Stimulated activated naive CD8-positive, alpha-beta T cell treated with anti-CD3 and anti-CD28 coated beads, Interleukin-15, amount 100 ng/mL, for 72 hours (primary cell): Measurements from ENCODE around the gene HIKESHI.

Experiments
- ATAC-seq: fragments of 150-1000 bp; cut with Tn5 transposase; 2 replicates; pipeline ENCODE4 v1.10.0; 2021; ENCODE audit warnings: mild to moderate bottlenecking, moderate library complexity
- DNase-seq, 2 donors: peaks; one replicate each; pipeline ENCODE4 v3.0.0; 2021 to 2022
- H3K27ac Mint-ChIP-seq, 2 donors: one replicate each; pipeline ENCODE4 v1.8.0; 2022; ENCODE audit warnings: mild to moderate bottlenecking in 2 of 2, mixed read lengths in 2 of 2, moderate library complexity in 2 of 2
- H3K27me3 Mint-ChIP-seq: one replicate; pipeline ENCODE4 v1.8.0; 2022; ENCODE audit warnings: mixed read lengths
- H3K4me1 Mint-ChIP-seq: one replicate; pipeline ENCODE4 v1.8.0; 2022; ENCODE audit warnings: mild to moderate bottlenecking, mixed read lengths
- H3K4me3 Mint-ChIP-seq, 2 donors: one replicate each; pipeline ENCODE4 v1.8.0; 2022; ENCODE audit warnings: mild to moderate bottlenecking in 2 of 2, mixed read lengths in 2 of 2, moderate library complexity in 1 of 2
- H3K9me3 Mint-ChIP-seq, 2 donors: one replicate each; pipeline ENCODE4 v1.8.0; 2022; ENCODE audit warnings: mixed read lengths in 2 of 2

HIKESHI gene, protein sequence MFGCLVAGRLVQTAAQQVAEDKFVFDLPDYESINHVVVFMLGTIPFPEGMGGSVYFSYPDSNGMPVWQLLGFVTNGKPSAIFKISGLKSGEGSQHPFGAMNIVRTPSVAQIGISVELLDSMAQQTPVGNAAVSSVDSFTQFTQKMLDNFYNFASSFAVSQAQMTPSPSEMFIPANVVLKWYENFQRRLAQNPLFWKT

DNA sequence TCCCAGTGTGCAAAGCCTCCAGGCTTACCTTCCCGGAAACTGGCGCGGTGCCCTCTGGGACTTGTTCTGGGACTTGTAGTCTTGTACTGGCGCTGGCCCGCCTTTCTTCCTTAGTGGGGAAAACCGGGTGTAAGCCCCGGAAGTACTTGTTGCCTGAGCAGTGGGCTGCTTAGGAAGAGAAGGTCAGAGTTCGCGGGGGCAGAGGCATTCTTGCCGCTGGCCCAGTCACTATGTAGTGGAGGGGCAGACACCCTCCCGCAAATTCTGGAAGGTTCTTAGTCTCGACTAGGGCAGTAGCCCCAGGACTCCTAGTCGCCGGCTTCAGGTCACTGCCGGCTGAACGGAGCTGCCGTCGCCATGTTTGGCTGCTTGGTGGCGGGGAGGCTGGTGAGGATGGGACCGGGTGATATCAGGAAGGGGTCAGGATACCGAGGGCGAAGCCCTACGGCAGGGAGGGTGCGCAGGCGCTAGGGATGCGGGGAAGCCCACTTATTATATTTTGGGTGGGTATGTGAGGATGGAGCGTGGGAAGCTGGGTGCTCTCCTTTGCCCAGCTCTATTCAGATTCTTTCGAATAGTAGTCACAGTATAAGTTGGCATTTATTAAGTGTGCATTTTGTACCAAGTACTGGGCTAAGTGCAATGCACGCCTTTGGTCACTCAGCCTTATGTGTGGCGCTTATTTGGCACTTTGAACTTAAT lies at the start of gene HIKESHI:
TSS of gene HIKESHI (plus strand) at position 149 of the 702 bp plus-strand sequence. CDS start at position 358, 209 bp downstream.
- Mint-ChIP-seq H3K27me3 (no peaks in the 10 kb centered on the region), H3K27ac (peak within 1 kb of the TSS; percentile 94 to 97), H3K9me3 (peaks cover 0 to 5% of the 10 kb centered on the region in 2 donors), H3K4me1 (peaks cover 27% of the 10 kb centered on the region), H3K4me3 (peak within 1 kb of the TSS; percentile 91 to 94)
- ATAC-seq = peak; percentile 98
- peak; percentile 70 to 84 for DNase-seq

DNA sequence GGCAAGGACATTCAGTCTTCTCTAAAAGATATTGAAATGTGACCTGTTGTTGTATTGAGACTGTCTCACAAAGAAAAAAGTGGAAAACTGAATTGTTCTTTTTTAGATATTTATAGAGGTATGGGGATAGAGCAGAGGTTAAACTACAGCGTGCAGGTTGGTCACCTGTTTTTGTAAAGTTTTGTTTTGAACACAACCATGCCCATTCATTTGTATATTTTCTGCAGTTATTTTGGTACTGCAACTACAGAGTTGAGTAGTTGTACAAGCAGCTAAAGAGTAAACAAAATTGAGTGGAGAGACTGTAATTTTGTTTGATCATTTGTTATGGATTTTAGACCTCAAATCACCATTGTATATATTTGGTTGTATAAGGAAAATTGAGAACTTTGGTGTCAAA lies 46.1 kb upstream of the HIKESHI start:
- Mint-ChIP-seq H3K4me1 (peaks cover 21% of the 10 kb centered on the region), H3K9me3 (no peaks in the 10 kb centered on the region), H3K4me3 (no peak overlapping the region), H3K27me3 (no peaks in the 10 kb centered on the region), H3K27ac (peak overlapping the region in 1 of 2 donors; percentile 43)
- no peak for DNase-seq
- no peak for ATAC-seq

DNA sequence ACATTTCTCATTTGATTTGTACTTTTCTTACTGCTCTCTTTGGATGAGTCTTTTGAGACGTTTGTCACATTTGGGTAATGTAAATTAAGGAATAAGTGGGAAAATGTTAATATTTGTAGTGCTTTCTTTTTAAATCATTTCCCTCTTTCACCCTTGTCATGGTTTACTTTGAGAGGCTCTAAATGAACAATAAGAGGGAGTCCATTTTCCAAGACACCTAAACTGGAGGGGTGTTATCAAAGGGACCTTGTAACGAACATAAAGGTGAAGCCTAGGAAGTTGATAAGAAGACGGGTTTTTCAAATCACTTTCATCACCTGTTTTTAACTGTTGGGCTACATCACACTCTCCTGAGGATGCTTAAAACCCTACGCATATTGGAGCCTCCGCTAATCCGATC lies 45.4 kb upstream of the HIKESHI start:
- Mint-ChIP-seq H3K4me1 (peaks cover 23% of the 10 kb centered on the region), H3K27ac (no peak overlapping the region), H3K4me3 (no peak overlapping the region), H3K9me3 (no peaks in the 10 kb centered on the region), H3K27me3 (no peaks in the 10 kb centered on the region)
- DNase-seq (no peak), ATAC-seq (no peak)

DNA sequence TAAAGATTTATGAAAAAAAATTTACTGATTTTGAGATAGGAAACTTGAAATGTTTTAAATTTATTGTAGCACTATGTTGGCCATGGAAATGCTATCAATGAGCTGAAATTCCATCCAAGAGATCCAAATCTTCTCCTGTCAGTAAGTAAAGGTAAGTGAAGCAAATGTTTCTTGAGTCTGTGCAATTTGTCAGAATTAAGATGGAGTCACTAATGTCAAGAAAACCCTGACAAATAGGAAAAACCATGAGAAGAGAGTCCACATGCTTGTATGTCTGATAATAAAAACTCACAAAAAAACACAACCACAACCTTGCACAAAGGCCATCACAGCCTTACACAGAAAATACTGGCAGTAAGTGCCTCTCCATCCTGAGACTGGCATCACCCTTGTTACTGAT lies 44.6 kb upstream of the HIKESHI start:
- ATAC-seq (no peak), DNase-seq (no peak)
- Mint-ChIP-seq H3K4me1 (peaks cover 24% of the 10 kb centered on the region), H3K27ac (no peak overlapping the region), H3K9me3 (no peaks in the 10 kb centered on the region), H3K27me3 (no peaks in the 10 kb centered on the region), H3K4me3 (no peak overlapping the region)

DNA sequence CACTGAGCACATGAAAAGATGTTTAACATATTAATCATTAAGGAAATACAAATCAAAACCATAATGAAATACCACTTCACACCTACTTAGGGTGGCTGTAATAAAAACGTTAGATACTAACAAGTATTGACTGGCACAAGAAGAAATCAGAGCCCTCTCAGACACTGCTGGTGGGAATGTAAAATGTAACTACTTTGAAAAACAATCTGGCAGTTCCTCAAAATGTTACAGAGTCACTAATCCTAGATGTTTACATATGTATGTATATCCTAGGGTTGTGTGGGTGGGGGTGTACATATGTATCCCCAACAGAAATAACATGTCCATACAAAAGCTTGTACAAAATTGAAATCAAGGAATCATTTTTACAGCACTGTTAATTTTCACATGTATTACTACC lies 42.3 kb upstream of the HIKESHI start:
- H3K27me3 Mint-ChIP-seq = no peaks in the 10 kb centered on the region
- no peak overlapping the region for H3K4me3 Mint-ChIP-seq
- peaks cover 21% of the 10 kb centered on the region for H3K4me1 Mint-ChIP-seq
- no peaks in the 10 kb centered on the region for H3K9me3 Mint-ChIP-seq
- H3K27ac Mint-ChIP-seq = no peak overlapping the region
- no peak for ATAC-seq
- no peak for DNase-seq

DNA sequence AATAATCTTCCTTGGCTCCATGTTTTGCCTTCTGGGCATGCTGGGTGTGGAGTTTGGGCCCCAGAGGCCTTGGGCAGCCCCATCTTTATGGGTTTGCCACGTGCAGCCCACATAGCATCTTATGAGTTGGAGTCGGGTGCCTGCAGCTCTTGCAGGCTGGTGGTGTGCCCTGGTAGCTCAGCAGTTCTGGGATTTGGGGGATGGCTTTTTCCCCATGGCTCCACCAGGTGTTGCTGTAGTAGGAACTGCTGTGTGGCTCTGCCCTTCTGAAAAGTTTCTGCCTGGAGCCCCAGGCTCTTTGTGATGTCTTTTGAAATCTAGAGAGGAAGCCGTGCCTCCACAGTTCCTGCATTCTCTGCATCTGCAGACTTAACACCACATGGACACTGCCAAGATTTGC lies 40.7 kb upstream of the HIKESHI start:
- H3K27me3 Mint-ChIP-seq = no peaks in the 10 kb centered on the region
- H3K4me3 Mint-ChIP-seq = no peak overlapping the region
- ATAC-seq = no peak
- no peak for DNase-seq
- H3K27ac Mint-ChIP-seq = no peak overlapping the region
- peaks cover 25% of the 10 kb centered on the region for H3K4me1 Mint-ChIP-seq
- H3K9me3 Mint-ChIP-seq = no peaks in the 10 kb centered on the region

DNA sequence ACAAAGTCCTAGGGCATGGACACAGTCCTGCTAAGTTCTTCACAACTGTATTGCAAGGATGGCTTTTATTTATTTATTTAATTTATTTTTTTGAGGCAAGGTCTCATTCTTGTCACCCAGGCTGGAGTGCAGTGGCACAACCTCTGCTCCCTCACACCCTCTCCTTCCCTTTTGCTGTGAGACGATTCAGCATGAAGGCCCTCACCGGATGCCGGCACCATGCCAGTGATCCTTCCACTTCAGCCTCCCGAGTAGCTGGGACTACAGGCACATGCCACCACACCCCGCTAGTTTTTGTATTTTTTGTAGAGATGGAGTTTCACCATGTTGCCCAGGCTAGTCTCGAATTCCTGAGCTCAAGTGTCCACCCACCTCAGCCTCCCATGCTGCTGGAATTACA lies 39.7 kb upstream of the HIKESHI start:
- H3K4me1 Mint-ChIP-seq = peaks cover 25% of the 10 kb centered on the region
- H3K27ac Mint-ChIP-seq = peak overlapping the region in 1 of 2 donors; percentile 74
- no peaks in the 10 kb centered on the region for H3K9me3 Mint-ChIP-seq
- no peaks in the 10 kb centered on the region for H3K27me3 Mint-ChIP-seq
- no peak for ATAC-seq
- no peak for DNase-seq
- H3K4me3 Mint-ChIP-seq = no peak overlapping the region

DNA sequence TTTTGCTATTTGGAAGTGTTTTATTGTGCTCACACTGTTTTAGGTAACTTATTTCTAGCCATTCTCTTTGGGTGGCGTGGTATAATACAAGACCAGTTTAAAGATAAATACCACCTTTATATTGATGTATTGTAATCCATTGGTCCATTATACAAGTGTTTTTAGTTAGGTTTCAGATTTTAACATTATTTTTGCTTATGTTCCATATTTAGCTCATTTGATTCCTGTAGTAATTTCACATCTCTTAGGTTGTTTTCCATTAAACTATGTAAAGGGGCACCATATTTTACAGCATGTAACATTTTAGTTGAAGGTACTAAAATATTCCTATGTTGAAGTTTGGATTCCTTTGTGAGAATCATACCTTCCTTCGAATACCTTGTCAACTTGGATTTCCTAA lies 37.4 kb upstream of the HIKESHI start:
- Mint-ChIP-seq H3K27me3 (no peaks in the 10 kb centered on the region), H3K4me1 (peaks cover 25% of the 10 kb centered on the region), H3K4me3 (no peak overlapping the region), H3K27ac (no peak overlapping the region), H3K9me3 (no peaks in the 10 kb centered on the region)
- no peak for ATAC-seq
- no peak for DNase-seq

DNA sequence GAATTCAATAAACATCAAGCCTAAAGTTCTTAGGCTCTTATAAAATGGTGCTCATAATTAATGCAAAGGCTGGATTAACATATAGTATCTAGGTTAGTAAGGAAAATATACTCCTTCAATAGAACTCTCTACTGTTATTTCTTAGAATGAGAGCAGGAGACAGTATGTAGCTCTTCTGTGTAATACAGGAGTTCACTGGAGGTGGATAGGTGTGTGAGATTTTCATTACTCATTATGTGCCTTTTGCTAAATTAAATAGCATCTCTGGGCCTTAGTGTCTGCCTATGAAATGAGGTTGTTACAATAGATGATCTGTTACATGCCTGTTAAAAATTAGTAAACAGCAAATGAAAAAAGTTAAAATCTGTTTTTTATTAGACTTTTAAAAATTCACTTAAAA lies 36.8 kb upstream of the HIKESHI start:
- no peak overlapping the region for H3K27ac Mint-ChIP-seq
- H3K4me3 Mint-ChIP-seq = no peak overlapping the region
- no peak for ATAC-seq

DNA sequence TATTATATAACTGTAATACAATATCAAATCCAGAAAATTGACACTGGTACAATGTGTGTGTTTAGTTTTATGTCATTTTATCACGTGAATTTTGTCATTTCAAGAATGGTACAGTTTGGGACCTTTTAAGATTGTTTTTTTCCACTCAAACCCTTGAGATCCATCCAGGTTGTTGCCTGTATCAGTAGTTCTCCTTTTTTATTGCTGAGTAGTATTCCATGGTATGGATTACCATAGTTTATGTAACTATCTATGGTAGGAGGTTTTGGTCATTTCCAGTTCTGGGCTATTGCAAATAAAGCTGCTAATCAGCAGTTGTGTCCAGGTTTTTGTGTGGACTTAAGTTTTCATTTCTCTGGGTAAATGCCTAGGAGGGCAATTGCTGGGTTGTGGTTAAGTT lies 32.4 kb upstream of the HIKESHI start:
- H3K27ac Mint-ChIP-seq = no peak overlapping the region
- H3K4me3 Mint-ChIP-seq = no peak overlapping the region
- peaks cover 48% of the 10 kb centered on the region for H3K4me1 Mint-ChIP-seq
- ATAC-seq (no peak), DNase-seq (no peak)
- no peaks in the 10 kb centered on the region for H3K27me3 Mint-ChIP-seq
- no peaks in the 10 kb centered on the region for H3K9me3 Mint-ChIP-seq

More for the DNA sequence above, 36.8 kb upstream of the HIKESHI start:
- Mint-ChIP-seq H3K9me3 (no peaks in the 10 kb centered on the region), H3K27me3 (no peaks in the 10 kb centered on the region), H3K4me1 (peaks cover 30% of the 10 kb centered on the region)
- no peak for DNase-seq

DNA sequence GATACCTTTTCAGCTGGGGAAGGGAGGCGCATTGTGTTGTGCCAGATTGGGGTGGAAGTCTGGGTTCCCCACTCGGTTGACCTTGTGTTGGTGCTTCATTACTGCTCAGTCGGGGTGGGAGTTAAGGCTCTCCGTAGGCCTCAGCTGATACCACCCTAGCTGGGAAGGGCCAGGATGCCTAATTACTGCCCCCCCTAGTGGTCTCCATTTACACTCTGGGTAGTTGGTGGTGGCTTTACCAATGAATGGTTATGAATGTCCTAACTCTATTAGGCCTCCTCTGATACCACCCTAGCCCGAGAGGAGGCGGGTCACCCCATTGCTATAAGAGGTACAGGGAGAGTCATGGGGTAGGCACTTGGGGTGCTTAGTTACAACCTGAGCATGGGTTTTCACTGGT lies 27.5 kb upstream of the HIKESHI start:
- DNase-seq = no peak
- H3K4me1 Mint-ChIP-seq = peaks cover 58% of the 10 kb centered on the region

DNA sequence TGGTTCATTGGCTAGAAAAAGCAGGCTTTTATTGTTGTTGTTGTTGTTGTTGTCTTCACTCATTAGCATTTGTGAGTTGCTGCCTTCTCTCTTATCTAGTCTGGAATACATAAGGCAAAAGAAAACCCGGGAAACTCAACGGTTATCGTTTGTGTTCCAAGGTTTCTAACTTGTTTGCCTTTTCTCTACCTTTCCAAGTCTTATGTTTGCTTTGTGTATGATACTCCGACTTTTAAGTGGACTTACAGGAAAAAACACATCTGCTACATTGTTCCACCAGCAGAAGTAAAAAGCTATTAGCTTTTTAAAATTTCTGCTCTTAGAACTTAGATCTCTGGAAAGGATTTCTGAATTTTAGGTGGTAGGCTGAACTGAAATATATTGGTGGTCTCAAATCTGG lies 27.0 kb upstream of the HIKESHI start:
- peaks cover 55% of the 10 kb centered on the region for H3K4me1 Mint-ChIP-seq
- no peaks in the 10 kb centered on the region for H3K27me3 Mint-ChIP-seq
- H3K4me3 Mint-ChIP-seq = no peak overlapping the region
- ATAC-seq (no peak), DNase-seq (no peak)
- H3K9me3 Mint-ChIP-seq = no peaks in the 10 kb centered on the region
- no peak overlapping the region for H3K27ac Mint-ChIP-seq

More for the DNA sequence above, 27.5 kb upstream of the HIKESHI start:
- H3K4me3 Mint-ChIP-seq = no peak overlapping the region
- no peaks in the 10 kb centered on the region for H3K27me3 Mint-ChIP-seq
- ATAC-seq = no peak
- H3K9me3 Mint-ChIP-seq = no peaks in the 10 kb centered on the region
- peak overlapping the region in 1 of 2 donors; percentile 54 for H3K27ac Mint-ChIP-seq

DNA sequence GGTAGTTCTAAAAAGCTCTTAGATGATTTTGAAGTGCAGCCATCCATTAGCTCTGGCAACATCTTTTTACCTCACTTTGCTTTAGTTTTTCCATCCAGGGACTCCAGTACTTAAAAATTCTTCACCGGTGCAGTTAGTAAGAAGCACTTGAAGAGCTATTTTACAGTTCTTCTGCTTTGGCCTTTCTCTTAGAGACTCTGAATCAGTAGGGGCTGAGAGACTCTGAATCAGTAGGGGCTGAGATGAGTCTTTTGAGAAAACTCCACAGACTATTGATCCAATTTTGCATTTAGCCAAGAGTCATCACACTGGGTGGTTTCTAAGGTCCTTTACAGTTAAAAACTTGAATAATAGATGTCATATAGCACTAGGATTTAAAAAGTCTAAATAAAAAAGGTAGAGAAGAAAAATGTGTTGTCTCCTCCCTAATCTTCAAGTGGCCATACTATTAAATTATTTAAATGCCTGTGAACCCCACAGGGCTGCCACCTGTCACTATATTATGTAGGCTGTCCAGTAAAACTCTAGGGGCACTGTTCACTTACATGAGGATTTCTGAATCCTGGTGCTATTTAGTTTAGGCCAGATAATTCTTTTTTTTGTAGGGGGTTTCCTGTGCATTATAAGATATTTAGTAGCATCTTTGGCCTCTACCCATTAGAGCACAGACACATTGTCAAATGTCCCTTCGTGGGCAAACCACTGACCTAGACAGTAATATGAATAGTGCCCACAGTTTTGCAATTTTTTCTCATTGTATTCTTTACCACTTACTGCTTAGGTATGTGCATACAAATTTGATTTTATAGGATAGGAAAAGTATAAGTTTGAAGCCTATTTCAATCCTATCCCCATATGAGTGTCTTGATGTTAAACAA lies 26.3 kb upstream of the HIKESHI start:
- H3K4me3 Mint-ChIP-seq = no peak overlapping the region
- no peaks in the 10 kb centered on the region for H3K27me3 Mint-ChIP-seq
- peaks cover 48% of the 10 kb centered on the region for H3K4me1 Mint-ChIP-seq
- DNase-seq (no peak), ATAC-seq (peak; percentile 54)
- no peak overlapping the region for H3K27ac Mint-ChIP-seq
- no peaks in the 10 kb centered on the region for H3K9me3 Mint-ChIP-seq

DNA sequence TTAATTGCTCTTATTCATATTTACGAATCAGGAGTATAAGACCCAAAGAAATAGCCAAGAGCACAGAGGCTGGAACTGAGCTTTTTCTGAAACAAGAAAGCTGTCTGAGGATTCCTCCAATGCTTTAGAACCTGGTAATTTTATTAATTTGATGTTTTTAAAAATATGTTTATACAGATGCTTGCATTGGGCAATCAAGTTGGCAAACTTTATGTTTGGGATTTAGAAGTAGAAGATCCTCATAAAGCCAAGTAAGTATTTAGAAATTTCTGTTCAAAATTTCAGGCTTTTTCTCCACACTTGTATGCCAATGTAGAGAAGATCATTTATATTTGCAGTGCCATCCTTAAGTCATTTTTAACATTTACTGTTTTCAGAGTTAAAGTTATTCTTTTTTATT lies 24.3 kb upstream of the HIKESHI start:
- Mint-ChIP-seq H3K27me3 (no peaks in the 10 kb centered on the region), H3K27ac (no peak overlapping the region), H3K4me1 (peaks cover 42% of the 10 kb centered on the region), H3K9me3 (no peaks in the 10 kb centered on the region), H3K4me3 (no peak overlapping the region)
- DNase-seq (no peak), ATAC-seq (no peak)

DNA sequence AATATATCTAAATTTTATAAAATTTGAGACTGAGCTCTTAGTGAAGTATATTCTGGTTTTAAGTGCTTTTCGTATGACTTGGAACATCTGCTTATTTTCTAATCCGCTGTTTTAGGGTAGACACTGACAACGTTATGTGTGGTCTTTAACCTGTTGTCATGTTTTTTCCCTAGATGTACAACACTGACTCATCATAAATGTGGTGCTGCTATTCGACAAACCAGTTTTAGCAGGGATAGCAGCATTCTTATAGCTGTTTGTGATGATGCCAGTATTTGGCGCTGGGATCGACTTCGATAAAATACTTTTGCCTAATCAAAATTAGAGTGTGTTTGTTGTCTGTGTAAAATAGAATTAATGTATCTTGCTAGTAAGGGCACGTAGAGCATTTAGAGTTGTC lies 23.8 kb upstream of the HIKESHI start:
- ATAC-seq = no peak
- Mint-ChIP-seq H3K27me3 (no peaks in the 10 kb centered on the region), H3K27ac (no peak overlapping the region)

DNA sequence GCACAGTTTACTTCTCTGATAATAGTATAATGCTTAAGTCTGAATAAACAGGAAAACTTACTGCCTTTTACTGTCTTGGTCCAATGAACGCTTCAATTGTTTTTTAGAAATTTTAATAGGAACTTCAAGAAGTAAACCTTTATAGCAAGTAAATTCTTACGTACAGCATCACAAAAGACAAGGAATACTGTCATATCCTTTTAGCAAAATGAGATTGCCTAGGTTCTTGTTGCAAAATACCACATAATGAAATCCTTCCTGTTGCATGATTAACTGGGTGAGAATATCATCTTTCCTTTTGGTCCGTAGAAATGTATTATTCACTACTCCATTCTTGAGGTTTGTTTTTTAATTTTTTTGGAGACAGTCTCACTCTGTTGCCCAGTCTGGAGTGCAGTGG lies 22.3 kb upstream of the HIKESHI start:
- H3K27ac Mint-ChIP-seq = no peak overlapping the region
- peaks cover 38% of the 10 kb centered on the region for H3K4me1 Mint-ChIP-seq

More for the DNA sequence above, 23.8 kb upstream of the HIKESHI start:
- no peak overlapping the region for H3K4me3 Mint-ChIP-seq
- H3K9me3 Mint-ChIP-seq = no peaks in the 10 kb centered on the region
- H3K4me1 Mint-ChIP-seq = peaks cover 39% of the 10 kb centered on the region
- no peak for DNase-seq

More for the DNA sequence above, 22.3 kb upstream of the HIKESHI start:
- Mint-ChIP-seq H3K27me3 (no peaks in the 10 kb centered on the region), H3K4me3 (no peak overlapping the region), H3K9me3 (no peaks in the 10 kb centered on the region)
- no peak for ATAC-seq
- no peak for DNase-seq
